GM12801 (cell line): ENCODE data around the gene PRELP.

ENCODE experiments used
- TF ChIP-seq, protein P1 (sequence below): IDR thresholded peaks from one replicate; pipeline ENCODE4 v1.5.1; 2011; ENCODE audit warnings: control low read depth; ENCODE audit not compliant: insufficient read length; ENCODE audit errors: extremely low read depth

PRELP gene

DNA sequence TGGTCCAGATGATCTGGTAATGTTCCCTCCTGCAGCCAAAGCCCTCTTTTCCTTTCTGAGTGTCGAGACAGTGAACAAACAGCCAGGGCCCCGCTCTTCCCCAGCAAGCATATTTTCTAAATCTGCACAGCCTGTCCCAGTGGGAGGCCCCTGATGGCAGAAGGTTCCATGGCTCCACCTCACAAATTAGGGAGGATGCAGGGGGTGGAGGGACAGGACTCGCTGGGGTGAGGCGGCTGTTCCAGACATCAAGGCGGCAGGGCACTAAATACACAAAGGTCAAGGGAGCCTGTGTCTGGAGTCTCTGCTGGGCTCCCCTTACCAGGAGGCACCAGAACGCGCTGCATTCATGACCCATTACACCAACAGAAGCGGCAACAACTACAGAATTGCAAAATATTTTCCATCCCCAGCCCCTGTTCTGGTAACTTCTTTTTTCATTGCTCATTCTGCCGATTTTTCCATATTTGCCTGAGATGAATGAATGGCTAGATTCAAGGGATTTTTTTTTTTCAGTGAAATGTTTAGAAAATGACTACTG, 27.0 kb upstream of the PRELP start:
- TF ChIP-seq, protein P1, sequence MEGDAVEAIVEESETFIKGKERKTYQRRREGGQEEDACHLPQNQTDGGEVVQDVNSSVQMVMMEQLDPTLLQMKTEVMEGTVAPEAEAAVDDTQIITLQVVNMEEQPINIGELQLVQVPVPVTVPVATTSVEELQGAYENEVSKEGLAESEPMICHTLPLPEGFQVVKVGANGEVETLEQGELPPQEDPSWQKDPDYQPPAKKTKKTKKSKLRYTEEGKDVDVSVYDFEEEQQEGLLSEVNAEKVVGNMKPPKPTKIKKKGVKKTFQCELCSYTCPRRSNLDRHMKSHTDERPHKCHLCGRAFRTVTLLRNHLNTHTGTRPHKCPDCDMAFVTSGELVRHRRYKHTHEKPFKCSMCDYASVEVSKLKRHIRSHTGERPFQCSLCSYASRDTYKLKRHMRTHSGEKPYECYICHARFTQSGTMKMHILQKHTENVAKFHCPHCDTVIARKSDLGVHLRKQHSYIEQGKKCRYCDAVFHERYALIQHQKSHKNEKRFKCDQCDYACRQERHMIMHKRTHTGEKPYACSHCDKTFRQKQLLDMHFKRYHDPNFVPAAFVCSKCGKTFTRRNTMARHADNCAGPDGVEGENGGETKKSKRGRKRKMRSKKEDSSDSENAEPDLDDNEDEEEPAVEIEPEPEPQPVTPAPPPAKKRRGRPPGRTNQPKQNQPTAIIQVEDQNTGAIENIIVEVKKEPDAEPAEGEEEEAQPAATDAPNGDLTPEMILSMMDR, result no peak

DNA sequence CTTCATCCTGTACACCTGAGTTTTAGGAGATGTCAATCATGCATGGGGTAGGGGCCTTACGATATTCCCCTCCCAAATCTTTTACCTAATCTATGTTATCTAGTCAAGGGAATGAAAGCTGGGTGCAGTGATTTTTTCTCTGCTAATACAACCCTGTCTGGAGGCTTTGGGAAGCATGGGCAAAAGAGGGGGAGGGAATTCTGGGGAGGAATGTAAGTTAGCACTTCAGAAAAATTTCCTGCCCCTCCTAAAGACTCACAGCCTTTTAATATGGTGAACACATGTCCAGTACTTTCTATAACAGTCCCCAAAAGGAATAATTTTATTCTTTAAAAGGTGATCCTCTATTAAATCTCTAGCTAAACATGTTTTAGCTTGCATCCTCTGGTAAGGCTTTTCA, 25.6 kb upstream of the PRELP start:
- TF ChIP-seq, protein P1, result no peak

DNA sequence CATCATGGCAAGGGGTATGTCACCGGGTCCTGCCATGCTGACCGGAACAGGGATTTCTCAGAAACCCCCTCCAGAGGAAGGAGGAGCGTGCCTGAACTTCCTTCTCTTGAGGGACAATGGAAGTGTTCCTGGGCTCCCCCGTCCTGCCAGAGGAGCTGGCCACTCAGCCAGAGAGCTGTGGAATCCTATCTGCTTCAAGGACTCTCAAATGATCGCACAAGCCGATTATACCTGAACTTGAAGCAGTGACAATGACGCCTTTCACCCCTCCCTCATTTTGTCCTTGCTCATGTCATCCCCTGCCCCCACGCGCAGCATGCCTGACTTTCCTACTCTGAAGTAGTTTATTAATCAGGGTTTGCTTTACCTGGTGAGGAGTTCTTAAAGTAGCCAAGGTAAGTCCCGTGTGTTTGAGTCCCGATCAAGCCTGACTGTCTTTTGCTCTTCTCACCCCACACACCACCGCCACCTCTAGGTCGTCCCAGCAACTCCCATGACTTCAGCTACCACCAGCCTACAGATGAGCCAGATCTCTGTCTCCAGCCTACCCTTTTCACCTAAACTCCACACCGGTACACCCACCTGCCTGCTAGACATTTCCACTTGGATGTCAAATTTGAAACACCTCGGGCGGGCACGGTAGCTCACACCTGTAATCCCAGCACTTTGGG, 25.0 kb upstream of the PRELP start:
- TF ChIP-seq, protein P1, result no peak

DNA sequence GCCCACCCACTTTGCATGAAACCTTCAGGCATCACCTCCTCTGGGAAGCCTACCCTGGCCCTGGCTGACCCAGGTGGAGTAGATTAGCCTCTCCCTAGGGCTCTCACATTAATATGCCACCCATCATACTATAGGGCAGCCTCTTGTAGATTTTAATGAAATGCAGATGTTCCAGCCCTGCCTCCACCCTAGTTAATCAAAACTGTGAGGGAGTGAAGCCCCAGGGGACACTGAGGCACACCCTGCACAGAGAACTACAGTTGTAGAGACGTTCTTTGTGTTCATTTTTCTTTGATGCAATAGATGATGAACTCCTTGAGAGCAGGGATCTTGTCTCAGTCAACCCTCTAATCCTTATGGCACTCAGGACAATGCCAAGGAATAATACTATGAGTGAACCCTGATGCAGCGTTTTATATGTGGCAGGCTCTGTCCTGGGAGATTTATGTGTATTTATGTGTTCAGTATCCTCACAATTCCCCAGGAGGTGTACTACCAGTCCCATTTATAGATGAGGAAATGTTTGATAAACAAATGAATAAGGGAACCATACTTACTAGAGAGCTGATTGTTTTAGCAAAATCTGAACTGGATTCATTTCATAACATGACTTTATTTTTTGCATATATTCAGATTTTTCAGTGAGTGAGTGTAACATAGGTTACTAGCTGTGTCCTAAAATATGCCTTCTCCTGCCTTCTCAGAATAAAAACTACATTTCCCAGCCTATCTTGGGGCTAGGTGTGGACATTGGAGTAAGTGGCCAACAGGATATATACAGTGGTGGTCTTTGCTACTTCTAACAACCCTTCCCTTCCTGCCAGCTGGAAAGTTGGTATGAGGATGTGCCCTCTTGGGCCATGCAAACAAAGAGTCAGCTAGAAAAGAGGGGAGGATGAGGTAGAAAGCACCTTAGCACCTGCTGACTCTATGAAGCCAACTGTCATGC, 23.5 kb upstream of the PRELP start:
- TF ChIP-seq, protein P1, result no peak

DNA sequence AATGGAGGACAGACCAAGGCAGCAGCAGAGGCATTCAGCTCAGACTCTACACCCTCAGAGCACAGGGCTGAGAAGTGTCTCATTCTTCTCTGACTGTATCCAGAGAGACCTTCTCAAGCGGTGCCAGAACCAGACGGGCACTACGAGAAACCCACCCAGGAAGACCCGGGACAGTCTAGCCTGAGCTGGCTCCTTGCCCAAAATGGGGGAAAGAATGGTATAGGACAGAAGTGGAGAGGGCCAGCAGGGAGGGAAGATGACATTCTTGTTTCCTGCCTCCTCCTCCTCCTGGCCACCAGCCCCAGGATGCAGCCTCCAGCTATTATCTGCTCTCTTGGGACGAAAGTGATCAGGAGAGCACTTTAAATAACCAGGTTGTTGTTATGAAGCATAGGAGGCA, 22.6 kb upstream of the PRELP start:
- TF ChIP-seq, protein P1, result no peak

DNA sequence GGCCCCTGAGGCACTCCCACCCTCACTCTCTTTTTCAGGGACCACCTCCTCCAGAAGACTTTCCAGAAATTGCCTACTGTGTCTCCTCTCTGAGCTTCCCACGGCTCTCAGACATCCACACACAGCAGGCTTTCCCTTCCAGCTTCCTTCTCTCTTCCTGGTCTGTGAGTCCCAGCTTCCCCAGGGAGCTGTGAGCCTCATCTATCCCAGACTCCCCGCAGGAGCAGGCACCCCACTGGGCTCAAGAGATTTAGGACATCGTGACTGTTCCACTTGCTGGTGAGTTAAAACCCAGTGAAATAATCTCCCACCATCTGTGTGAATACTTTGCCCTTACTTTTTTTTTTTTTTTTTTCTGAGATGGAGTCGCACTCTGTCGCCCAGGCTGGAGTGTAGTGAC, 22.0 kb upstream of the PRELP start:
- TF ChIP-seq, protein P1, result no peak

DNA sequence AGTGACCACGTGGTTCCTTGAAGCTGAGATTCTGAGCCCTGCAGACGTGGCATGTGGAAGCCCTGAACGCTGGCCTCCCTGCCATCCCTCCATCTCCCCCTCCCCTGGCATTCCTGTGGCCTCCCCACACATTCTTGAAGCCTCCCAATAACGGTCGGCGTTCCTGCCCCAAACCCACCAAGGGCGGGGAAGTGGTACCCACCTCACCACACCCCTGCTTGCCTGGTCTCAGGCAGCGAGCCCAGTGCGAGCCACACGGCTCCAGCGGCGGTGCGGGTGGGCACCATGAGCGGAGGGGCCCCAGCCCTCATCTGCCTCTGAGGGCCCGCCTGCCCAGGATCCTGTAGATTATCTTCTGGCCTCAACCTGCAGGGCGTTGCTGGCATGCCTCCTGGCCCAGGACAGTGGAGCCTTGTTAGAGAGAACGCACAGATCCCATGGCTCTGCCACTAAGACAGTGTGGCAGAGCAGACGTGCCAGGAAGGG, 20.6 kb upstream of the PRELP start:
- TF ChIP-seq, protein P1, result no peak
